NCI-H774 (cell line): Measurements from ENCODE around the gene TFB2M.

Experiments
- DNase-seq: peaks from one replicate; lab custom pipeline; 2025; lab: John Stamatoyannopoulos, UW

TFB2M gene

GRCh38 chr1:246513619-246514343 lies 52.3 kb downstream of the TFB2M start:
- DNase-seq: no peak

- DNase-seq: no peak
Measured at GRCh38 chr1:246513041-246513440, 53.0 kb downstream of the TFB2M start.

- DNase-seq: no peak
Measured at GRCh38 chr1:246512635-246513034, 53.4 kb downstream of the TFB2M start.

- no peak for DNase-seq
Measured at GRCh38 chr1:246512230-246512629, 53.8 kb downstream of the TFB2M start.

- no peak for DNase-seq
Measured at GRCh38 chr1:246511203-246511602, 54.9 kb downstream of the TFB2M start.

- no peak for DNase-seq
Measured at GRCh38 chr1:246510147-246511030, 55.7 kb downstream of the TFB2M start.

- DNase-seq: no peak
Measured at GRCh38 chr1:246508897-246509688, 57.0 kb downstream of the TFB2M start.

- peak; percentile 88 for DNase-seq
Measured at GRCh38 chr1:246506674-246507481, 59.2 kb downstream of the TFB2M start, which contains the start of gene SMYD3. TSS of gene SMYD3 (minus strand) at chr1:246507279.

GRCh38 chr1:246506367-246506673 lies 59.7 kb downstream of the TFB2M start:
- no peak for DNase-seq

GRCh38 chr1:246503341-246503740 lies 62.7 kb downstream of the TFB2M start:
- DNase-seq: no peak

GRCh38 chr1:246497331-246497915 lies 68.6 kb downstream of the TFB2M start:
- peak; percentile 77 for DNase-seq

GRCh38 chr1:246492611-246493245 lies 73.3 kb downstream of the TFB2M start:
- peak; percentile 58 for DNase-seq

GRCh38 chr1:246491551-246492053 lies 74.5 kb downstream of the TFB2M start:
- DNase-seq: no peak
